Measurements from ENCODE around the gene SHANK3.

- TF ChIP-seq POLR2A (IDR thresholded peaks at IDR 0.05) (no peak), CTCF (IDR thresholded peaks at IDR 0.05) (no peak)
Observed at GRCh38 chr22:50656122-50657070, 16.2 kb upstream of the SHANK3 start.
